Muscle of back (tissue), 11 donors: ENCODE data around the gene HTT. TPM values are rescaled to one million over a fixed set of nuclear protein-coding genes. Genes with fewer than 3 reads are reported as not detected.

Source experiments
- DNase-seq, 3 donors: peaks; one replicate each; pipeline versions ENCODE4 v3.0.0 to v3.0.0-alpha.2; 2013
- polyA plus RNA-seq, 10 donors: library from polyadenylated mRNA; unstranded; fragments of 120-200 nt; gene quantifications; one replicate each; pipeline ENCODE4 v1.2.1, GENCODE V29; 2013; ENCODE audit not compliant: insufficient read length in 10 of 10

HTT gene
- polyA plus RNA-seq, 10 donors: 18.9 to 28.6 (median 24.4) TPM

DNA sequence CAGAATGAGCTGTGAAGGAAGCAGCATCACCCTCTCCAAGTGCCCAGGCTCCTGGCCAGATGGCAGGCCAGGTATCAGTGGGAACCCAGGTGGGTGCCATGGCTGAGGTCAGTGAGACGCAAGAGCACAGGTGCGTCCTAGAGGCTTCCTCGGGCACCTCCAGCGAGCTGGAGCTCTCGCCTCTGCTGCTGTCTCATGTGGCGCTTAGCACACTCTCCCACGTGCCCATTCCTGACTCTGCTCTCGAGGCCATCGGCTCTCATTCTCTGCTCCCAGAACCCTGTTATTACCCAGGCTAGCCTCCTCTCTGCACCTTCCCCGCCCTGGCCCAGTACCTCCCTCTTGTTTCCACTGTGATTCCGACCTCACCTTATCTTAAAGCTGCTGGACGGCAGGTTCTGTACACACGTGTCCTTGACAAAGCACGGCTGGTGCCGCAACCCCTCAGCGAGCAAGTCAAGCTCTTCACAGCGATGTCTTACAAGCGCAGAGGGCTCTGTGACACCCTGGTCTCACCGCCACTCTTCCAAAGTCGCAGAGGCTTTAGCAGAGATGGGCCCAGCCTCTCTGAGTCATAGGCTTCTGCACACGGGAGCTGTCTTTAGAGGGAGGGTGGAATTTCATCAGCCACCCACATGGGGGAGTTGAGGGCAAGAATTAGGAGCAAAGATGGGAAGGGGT lies 159.1 kb downstream of the HTT start:
- DNase-seq: no peak

DNA sequence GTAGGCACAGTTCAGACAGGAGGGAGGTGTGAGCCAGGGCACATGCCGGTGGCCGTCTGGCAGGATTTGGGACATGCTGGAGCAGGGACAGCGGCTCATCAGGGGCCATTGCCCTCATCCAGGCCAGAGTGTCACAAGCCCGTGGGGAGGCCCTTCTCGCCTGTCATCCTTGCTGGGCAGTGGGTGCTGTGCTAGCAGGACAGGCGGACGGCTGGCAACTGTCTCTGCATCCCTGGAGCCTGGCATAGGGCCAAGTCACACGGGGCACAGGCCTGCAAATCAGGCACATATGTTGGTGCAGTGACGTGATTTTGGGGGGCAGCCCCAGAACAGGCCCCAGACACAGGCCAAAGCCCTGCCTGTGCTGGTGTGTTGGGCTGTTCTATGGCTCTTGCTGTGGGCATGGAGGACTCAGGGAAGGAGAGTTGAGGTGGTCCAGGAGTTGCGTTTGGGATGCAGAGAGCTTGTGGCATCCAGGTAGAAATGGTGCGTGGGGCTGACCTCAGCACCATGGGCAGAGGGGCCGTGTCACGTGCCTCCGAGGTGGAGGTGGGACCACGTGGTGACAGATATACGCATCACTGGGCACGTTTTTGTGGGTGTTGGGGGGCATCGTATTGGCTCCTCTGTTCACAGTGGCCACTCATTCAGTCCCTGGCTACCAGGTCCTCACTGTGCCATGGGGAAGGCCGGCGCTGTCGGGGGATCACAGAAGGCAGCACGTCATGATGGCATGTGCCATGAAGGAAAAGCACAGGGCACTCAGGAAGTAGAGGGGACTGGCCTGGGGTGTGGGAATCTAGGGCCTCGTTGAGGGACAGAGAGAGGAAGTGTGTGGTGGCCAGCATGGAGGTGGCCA lies 159.9 kb downstream of the HTT start:
- no peak for DNase-seq

DNA sequence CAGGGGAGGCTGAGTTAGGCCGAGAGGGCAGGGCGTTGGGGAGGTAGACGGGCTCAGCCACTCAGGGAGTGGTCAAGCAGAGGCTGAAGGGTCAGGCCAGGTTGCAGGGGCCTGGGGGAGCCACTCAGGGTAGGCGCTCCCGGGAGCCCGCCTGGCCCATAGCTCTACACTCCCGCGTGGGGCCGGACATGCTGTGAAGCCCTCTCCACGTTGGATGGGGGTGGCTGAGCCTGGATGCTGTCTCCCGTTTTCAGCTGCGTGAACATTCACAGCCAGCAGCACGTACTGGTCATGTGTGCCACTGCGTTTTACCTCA lies 160.5 kb downstream of the HTT start:
- DNase-seq: no peak

DNA sequence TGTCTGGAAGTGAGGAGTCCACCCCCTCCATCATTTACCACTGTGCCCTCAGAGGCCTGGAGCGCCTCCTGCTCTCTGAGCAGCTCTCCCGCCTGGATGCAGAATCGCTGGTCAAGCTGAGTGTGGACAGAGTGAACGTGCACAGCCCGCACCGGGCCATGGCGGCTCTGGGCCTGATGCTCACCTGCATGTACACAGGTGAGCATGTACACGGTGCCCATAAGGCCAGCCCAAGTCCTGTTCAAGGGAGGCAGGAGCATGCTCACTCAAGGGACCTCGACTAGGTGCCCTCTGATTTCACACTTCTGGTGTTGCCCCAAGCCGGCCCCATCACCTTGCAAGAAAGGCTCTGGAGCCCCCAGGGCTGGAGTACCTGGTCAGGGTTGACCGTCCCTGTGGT lies 161.1 kb downstream of the HTT start:
- no peak for DNase-seq

DNA sequence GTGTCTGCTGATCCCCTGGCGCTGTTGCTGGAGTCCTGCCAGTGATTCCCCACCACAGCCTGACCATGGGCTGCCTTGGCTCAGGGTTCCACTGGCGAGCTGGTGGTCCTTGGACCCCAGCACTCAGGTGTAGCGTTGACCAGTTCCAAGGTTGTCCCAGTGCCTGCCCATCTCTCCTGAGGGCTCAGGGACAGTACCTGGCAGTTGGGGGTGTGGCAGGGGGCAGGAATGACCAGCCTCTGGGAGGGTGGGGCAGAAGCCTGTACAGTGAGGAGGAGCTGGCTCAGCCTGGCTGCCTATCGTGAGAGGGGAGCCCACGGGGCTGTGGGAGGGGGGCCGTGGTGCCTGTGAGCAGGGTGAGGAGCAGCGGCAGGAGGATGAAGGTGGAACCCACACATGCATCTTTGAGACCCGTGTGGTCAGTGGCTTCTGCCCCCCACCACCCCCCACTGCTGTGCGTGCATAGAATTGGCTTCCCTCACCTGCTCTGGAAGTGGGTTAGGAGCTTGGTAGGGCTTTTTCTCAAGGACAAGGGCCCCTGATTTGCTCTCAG lies 161.9 kb downstream of the HTT start:
- DNase-seq: no peak

DNA sequence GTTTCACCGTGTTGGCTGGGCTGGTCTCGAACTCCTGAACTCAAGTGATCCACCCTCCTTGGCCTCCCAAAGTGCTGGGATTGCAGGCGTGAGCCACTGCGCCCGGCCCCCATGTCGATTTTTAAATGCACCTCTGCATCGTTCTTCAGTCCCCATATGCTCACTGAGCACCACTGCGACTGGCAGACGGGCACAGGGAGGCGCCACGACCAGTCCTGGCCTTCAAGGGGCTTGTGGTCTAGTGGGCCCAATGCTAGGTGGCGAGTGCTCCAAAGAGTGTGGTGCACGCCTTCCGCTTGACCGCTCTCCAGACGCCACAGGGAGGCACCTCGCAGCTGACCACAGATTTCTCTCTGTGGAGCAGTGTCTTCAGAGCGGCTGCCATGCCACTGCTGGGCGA lies 162.8 kb downstream of the HTT start:
- no peak for DNase-seq

DNA sequence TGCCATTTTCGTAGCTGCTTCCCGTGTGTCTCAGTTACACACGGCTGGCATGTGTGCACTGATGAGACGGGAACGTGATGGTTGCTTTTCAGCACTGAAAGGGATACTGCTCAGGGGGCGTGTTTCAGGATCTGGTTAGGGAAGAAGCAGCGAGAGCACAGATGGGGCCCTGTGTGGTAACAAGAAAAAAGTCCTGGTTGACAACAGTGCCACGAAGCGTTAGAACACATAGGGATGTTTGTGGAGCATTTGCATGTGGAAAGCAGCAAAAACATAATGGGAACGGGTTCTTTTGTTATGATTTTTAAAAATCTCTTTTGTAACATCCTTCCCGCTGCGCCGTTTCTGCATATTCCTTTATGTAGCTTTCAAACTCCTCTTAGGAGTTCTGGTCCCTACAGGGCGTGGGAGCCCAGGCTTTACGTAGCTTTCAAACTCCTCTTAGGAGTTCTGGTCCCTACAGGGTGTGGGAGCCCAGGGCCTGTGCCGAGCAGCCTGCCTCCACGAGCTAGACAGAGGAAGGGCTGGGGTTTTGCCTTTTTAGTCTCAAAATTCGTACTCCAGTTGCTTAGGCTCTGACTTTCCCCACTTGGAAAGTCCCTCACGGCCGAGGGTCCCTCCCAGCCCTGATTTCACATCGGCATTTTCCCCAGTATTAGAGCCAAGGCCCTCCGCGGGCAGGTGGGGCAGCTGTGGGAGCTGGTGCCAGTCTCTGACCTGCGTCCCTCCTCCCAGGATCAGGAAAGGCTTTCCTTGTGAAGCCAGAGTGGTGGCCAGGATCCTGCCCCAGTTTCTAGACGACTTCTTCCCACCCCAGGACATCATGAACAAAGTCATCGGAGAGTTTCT lies 163.5 kb downstream of the HTT start:
- DNase-seq: no peak

DNA sequence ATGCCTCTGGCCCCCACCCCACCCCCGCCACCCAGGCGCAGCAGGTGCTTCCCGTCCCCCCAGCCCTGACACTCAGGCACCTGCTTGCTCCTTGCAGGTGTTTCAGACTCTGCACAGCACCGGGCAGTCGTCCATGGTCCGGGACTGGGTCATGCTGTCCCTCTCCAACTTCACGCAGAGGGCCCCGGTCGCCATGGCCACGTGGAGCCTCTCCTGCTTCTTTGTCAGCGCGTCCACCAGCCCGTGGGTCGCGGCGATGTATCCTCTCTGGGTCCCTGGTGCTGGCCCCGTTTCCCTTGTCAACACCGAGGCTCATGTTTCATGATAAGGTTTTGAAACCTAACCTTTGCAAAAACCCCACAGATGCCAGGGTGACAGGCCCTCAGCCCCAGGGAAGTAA lies 164.2 kb downstream of the HTT start:
- peak in 1 of 3 donors; percentile 30 for DNase-seq

DNA sequence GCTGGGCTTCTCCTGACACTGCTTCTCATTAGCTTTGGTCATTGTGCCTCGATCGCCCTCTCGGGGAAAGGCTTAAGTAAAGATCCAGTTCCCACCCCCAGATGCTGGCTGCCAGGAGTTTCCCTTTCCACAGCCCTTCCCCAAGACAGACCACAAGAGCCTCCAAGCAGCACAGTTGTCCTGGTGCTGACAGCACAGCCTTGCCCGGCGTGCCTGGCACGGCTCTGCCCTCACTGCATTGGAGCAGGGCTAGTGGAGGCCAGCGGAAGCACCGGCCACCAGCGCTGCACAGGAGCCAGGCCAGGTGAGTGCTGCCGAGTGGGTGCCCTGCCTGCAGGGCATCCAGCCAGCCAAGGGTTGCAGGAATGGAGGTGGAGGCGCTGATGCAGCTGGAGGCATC lies 164.8 kb downstream of the HTT start:
- peak in 1 of 3 donors; percentile 56 for DNase-seq

DNA sequence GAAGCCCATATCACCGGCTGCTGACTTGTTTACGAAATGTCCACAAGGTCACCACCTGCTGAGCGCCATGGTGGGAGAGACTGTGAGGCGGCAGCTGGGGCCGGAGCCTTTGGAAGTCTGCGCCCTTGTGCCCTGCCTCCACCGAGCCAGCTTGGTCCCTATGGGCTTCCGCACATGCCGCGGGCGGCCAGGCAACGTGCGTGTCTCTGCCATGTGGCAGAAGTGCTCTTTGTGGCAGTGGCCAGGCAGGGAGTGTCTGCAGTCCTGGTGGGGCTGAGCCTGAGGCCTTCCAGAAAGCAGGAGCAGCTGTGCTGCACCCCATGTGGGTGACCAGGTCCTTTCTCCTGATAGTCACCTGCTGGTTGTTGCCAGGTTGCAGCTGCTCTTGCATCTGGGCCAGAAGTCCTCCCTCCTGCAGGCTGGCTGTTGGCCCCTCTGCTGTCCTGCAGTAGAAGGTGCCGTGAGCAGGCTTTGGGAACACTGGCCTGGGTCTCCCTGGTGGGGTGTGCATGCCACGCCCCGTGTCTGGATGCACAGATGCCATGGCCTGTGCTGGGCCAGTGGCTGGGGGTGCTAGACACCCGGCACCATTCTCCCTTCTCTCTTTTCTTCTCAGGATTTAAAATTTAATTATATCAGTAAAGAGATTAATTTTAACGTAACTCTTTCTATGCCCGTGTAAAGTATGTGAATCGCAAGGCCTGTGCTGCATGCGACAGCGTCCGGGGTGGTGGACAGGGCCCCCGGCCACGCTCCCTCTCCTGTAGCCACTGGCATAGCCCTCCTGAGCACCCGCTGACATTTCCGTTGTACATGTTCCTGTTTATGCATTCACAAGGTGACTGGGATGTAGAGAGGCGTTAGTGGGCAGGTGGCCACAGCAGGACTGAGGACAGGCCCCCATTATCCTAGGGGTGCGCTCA lies 165.8 kb downstream of the HTT start:
- DNase-seq: peak in 1 of 3 donors; percentile 33

DNA sequence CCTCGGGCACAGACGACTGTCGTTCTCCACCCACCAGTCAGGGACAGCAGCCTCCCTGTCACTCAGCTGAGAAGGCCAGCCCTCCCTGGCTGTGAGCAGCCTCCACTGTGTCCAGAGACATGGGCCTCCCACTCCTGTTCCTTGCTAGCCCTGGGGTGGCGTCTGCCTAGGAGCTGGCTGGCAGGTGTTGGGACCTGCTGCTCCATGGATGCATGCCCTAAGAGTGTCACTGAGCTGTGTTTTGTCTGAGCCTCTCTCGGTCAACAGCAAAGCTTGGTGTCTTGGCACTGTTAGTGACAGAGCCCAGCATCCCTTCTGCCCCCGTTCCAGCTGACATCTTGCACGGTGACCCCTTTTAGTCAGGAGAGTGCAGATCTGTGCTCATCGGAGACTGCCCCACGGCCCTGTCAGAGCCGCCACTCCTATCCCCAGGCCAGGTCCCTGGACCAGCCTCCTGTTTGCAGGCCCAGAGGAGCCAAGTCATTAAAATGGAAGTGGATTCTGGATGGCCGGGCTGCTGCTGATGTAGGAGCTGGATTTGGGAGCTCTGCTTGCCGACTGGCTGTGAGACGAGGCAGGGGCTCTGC lies 166.5 kb downstream of the HTT start:
- DNase-seq: peak in 1 of 3 donors; percentile 63

DNA sequence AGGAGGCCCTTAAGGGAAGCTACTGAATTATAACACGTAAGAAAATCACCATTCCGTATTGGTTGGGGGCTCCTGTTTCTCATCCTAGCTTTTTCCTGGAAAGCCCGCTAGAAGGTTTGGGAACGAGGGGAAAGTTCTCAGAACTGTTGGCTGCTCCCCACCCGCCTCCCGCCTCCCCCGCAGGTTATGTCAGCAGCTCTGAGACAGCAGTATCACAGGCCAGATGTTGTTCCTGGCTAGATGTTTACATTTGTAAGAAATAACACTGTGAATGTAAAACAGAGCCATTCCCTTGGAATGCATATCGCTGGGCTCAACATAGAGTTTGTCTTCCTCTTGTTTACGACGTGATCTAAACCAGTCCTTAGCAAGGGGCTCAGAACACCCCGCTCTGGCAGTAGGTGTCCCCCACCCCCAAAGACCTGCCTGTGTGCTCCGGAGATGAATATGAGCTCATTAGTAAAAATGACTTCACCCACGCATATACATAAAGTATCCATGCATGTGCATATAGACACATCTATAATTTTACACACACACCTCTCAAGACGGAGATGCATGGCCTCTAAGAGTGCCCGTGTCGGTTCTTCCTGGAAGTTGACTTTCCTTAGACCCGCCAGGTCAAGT lies 167.5 kb downstream of the HTT start:
- peak; percentile 83 to 96 (median 91) for DNase-seq

DNA sequence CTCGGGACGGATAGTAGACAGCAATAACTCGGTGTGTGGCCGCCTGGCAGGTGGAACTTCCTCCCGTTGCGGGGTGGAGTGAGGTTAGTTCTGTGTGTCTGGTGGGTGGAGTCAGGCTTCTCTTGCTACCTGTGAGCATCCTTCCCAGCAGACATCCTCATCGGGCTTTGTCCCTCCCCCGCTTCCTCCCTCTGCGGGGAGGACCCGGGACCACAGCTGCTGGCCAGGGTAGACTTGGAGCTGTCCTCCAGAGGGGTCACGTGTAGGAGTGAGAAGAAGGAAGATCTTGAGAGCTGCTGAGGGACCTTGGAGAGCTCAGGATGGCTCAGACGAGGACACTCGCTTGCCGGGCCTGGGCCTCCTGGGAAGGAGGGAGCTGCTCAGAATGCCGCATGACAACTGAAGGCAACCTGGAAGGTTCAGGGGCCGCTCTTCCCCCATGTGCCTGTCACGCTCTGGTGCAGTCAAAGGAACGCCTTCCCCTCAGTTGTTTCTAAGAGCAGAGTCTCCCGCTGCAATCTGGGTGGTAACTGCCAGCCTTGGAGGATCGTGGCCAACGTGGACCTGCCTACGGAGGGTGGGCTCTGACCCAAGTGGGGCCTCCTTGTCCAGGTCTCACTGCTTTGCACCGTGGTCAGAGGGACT lies 168.8 kb downstream of the HTT start:
- peak in 1 of 3 donors; percentile 42 for DNase-seq

DNA sequence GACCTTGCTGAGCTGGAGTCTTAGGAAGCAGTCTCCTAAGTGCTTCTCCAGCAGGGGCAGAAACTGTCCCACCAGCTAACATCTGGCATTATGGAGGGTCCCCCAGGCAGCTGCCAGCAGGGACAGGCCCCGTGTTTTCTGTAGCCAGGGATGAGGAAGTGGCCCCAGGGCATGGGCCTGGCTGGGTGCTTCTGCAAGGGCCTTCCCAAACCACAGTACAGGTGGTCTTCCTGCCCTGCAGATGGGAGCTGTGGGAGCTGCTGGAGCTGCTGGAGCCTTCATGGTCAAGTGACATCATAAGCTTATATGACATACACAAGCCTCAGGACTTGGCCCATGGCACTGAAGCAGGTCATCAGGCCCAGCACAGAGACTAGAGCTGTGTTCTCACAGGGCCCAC lies 169.5 kb downstream of the HTT start:
- no peak for DNase-seq

DNA sequence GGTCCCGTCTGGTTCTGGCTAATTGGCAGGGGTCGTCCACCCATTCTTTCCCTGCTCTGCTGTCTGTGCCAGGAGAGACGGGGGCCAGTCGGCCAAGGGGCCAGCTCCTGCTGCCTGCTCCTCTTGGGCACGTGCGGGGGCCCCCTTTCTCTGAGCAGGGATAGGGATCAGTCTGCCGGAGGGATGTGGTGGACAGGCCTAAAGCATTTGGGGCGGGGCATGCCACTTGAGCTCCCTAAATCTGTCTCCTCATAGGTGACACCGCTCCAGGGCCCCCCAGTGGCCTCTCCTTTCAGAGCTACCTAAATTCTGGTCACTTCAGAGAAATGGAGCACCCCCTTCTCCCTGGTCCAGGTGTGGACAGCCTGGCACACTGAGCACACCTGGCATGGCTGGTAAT lies 170.3 kb downstream of the HTT start:
- DNase-seq: no peak

DNA sequence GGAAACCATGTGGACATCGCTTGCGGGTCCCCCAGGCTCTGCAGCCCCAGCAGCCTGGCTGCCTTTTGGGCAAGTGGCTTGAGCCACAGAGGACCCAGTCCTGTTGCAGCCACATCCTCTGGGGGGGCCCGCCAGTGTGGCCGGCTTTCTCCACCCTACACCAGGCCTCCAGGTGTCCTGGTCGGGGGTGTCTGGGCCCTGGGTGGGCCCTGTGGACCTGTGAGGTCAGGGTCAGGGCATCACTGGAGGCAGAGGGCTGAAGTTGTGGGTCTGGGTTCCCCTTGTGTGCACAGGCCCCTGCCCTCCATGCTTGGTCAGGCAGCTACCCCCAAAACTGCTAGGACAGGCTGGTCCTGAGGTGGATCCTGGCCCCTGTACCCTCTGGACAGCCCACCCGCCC lies 171.2 kb downstream of the HTT start:
- no peak for DNase-seq

DNA sequence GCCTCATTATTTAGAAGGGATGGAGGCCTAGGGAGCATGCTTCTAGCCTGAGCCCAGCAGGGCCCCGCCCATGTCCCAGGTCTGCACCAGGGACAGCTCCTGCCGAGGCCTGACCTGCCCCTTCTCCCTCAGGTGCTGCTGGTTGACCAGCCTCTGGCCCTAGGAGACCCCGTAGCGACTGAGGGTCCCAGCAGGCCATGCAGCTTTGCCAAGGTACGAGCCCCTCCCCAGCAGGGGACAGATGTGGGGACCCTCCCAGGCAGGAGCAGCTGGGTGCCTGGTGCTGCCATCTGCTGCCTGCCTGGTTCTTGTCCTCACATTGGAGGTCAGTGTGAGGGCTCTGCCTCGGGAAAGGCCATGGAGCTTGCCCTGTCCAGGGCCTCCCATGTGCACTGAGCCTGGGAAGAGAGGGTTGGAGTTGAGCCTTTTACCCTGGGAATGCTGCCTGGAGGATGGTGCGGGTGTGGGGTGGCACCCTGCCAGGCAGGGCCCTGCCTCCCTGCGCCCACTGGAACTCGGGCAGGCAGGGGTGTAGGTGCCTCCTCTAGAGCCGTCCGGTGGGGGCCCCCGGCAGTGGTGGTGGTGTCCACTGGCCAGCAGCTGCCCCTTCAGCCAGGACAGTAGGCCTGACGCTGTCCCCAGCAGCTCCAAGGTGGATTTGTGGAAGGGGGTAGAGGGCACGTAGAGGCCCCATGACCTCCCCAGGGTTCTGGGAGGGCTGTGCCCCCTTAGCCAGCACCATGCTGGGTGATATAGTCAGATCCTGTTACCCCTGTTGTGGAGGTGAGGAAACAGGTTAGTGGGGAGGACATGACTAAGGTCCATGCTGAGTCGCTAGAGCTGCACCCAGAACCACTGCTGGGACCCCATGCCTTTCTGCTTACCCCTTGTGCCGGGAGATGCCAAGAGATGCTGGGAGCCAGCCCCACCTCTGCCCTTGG lies 172.2 kb downstream of the HTT start:
- DNase-seq: no peak

DNA sequence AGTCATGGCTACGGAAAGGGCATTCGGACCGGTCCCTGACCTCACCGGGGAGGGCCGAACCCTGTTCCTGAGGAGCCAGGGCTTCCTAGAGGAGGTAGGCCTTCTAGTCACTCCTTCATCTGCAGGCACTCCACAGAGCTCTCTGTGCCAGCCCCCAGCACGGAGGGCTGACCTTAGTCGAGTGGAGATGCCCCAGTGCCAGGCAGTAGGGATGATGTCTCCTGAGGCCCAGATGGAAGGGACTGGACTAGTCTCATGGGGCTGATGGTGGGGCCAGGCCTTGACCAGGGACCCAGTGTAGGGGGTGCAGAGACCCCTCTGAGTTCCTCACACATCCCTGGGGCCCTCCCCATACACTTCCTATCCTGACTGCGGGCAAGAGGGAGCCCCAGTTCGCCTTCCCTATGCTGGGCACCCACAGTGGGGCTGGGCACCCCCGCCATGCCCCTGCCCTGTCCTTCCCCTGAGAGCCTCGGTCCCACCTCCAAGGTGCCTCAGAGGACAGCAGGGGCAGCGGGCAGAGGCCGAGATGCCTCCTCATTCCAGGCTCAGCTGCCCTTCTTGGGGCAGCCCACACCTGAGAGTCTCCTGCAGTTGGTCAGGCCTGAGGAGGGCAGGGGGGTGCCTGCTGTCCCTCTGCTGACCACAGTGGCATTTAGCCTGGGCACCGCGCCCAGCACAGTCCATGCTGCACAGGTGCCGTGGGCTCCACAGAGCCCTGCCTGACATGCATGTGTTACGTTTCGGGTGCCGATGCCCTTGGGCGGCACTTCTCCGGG lies 173.1 kb downstream of the HTT start:
- peak in 1 of 3 donors; percentile 7 for DNase-seq
